IMR-90 (cell line): ENCODE measurements around the gene CERS6. TPM values are rescaled to one million over a fixed set of nuclear protein-coding genes. Genes with fewer than 3 reads are reported as not detected.

Experiments
- ATAC-seq: fragments of 200-7000 bp; cut with Tn5 transposase; 2 replicates; pipeline ENCODE4 v1.9.1; 2020; ENCODE audit warnings: low read depth, mild to moderate bottlenecking, moderate library complexity
- BruUV-seq: library from RNA; stranded (reverse); fragments of 400-500 nt; replicated peaks from 2 replicates; lab custom pipeline; 2021; lab: Mats Ljungman, UMichigan
- CTCF ChIA-PET: fragments of 300-600 bp; formaldehyde crosslinking; extraction: SDS; loops from one replicate; lab custom pipeline; 2021; ENCODE audit warnings: antibody characterized with exemption; lab: Yijun Ruan, JAX
- POLR2A ChIA-PET: fragments of 300-600 bp; sonication (Branson Sonifier 250); formaldehyde crosslinking; loops from one replicate; lab custom pipeline; 2022; ENCODE audit warnings: antibody characterized with exemption; ENCODE audit not compliant: unreplicated experiment; lab: Charles Lee
- DNase-seq: peaks from one replicate; pipeline ENCODE4 v3.0.0; 2013
- H2AFZ ChIP-seq: replicated peaks from 2 replicates; pipeline ENCODE3; 2013; ENCODE audit warnings: low read length, mild to moderate bottlenecking; ENCODE audit not compliant: poor library complexity
- H2AK5ac ChIP-seq: 2 replicates; pipeline ENCODE4 v1.6.1; 2013; ENCODE audit warnings: low read depth, low read length, inconsistent platforms
- H2AK9ac ChIP-seq: replicated peaks from 2 replicates; pipeline ENCODE3; 2013; ENCODE audit warnings: mild to moderate bottlenecking, low read depth, low read length, moderate library complexity; ENCODE audit not compliant: poor library complexity
- H2BK120ac ChIP-seq: 2 replicates; pipeline ENCODE4 v1.6.1; 2013; ENCODE audit warnings: low read depth, low read length, inconsistent platforms
- H2BK15ac ChIP-seq: 3 replicates; pipeline ENCODE4 v1.6.1; 2013; ENCODE audit warnings: low read depth, low read length, inconsistent platforms
- H2BK20ac ChIP-seq: 2 replicates; pipeline ENCODE4 v1.6.1; 2013; ENCODE audit warnings: low read depth, mild to moderate bottlenecking, inconsistent platforms, low read length, moderate library complexity
- H2BK5ac ChIP-seq: 2 replicates; pipeline ENCODE4 v1.6.1; 2013; ENCODE audit warnings: mild to moderate bottlenecking, low read depth, low read length, inconsistent platforms; ENCODE audit not compliant: poor library complexity, severe bottlenecking
- H3K14ac ChIP-seq: replicated peaks from 2 replicates; pipeline ENCODE4 v1.6.1; 2013; ENCODE audit warnings: low read depth, low read length, inconsistent platforms
- H3K18ac ChIP-seq: 2 replicates; pipeline ENCODE4 v1.6.1; 2013; ENCODE audit warnings: low read depth, low read length, control low read depth
- H3K23ac ChIP-seq: 2 replicates; pipeline ENCODE4 v1.6.1; 2013; ENCODE audit warnings: low read depth, low read length, inconsistent platforms
- H3K27ac ChIP-seq: 2 replicates; pipeline ENCODE4 v1.5.1; 2013; ENCODE audit warnings: mild to moderate bottlenecking, control low read depth, low read length; ENCODE audit not compliant: insufficient read depth
- H3K27me3 ChIP-seq: 2 replicates; pipeline ENCODE4 v1.6.1; 2013; ENCODE audit warnings: low read length; ENCODE audit not compliant: control insufficient read depth, insufficient read depth
- H3K36me3 ChIP-seq: 2 replicates; pipeline ENCODE4 v1.6.1; 2013; ENCODE audit warnings: low read length, mixed read lengths; ENCODE audit not compliant: control insufficient read depth, insufficient read depth
- H3K4ac ChIP-seq: 2 replicates; pipeline ENCODE4 v1.6.1; 2013; ENCODE audit warnings: low read depth, low read length, inconsistent platforms
- H3K4me1 ChIP-seq: 2 replicates; pipeline ENCODE4 v1.6.1; 2013; ENCODE audit warnings: low read length, mixed read lengths; ENCODE audit not compliant: control insufficient read depth, insufficient read depth
- H3K4me2 ChIP-seq: 2 replicates; pipeline ENCODE4 v1.6.1; 2013; ENCODE audit warnings: low read depth, mild to moderate bottlenecking, control low read depth, low read length, moderate library complexity
- H3K4me3 ChIP-seq: 2 replicates; pipeline ENCODE4 v1.5.1; 2013; ENCODE audit warnings: low read depth, mild to moderate bottlenecking, control low read depth, low read length, moderate library complexity; ENCODE audit not compliant: insufficient read depth
- H3K56ac ChIP-seq: 2 replicates; pipeline ENCODE4 v1.6.1; 2013; ENCODE audit warnings: low read length, inconsistent platforms; ENCODE audit not compliant: insufficient read depth; ENCODE audit errors: extremely low read depth
- H3K79me1 ChIP-seq, 2 experiments: 2 replicates each; pipeline ENCODE4 v1.6.1; 2013; ENCODE audit warnings: low read length in 2 of 2, inconsistent platforms in 1 of 2, low read depth in 1 of 2
- H3K9ac ChIP-seq: 2 replicates; pipeline ENCODE4 v1.6.1; 2013; ENCODE audit warnings: low read depth, low read length, control low read depth
- H3K9me1 ChIP-seq: 2 replicates; pipeline ENCODE4 v1.6.1; 2013; ENCODE audit warnings: low read length, inconsistent platforms; ENCODE audit not compliant: insufficient read depth
- H3K9me3 ChIP-seq: 2 replicates; pipeline ENCODE4 v1.6.1; 2013; ENCODE audit warnings: low read length; ENCODE audit not compliant: control insufficient read depth, insufficient read depth
- H4K20me1 ChIP-seq: 2 replicates; pipeline ENCODE4 v1.6.1; 2013; ENCODE audit warnings: low read length, inconsistent platforms; ENCODE audit not compliant: insufficient read depth
- H4K5ac ChIP-seq: 2 replicates; pipeline ENCODE4 v1.6.1; 2013; ENCODE audit warnings: mild to moderate bottlenecking, low read depth, low read length, control low read depth
- H4K8ac ChIP-seq, 2 experiments: 2 replicates each; pipeline ENCODE4 v1.6.1; 2013; ENCODE audit warnings: low read depth in 2 of 2, low read length in 2 of 2, control low read depth in 1 of 2, inconsistent platforms in 1 of 2
- H4K91ac ChIP-seq: 2 replicates; pipeline ENCODE4 v1.6.1; 2013; ENCODE audit warnings: low read depth, low read length, inconsistent platforms; ENCODE audit not compliant: insufficient read depth
- CHD1 ChIP-seq: IDR thresholded peaks from 2 replicates; pipeline ENCODE4 v1.6.1; 2012; ENCODE audit warnings: low read depth, low read length, improper control_type of control experiment
- NFE2L2 ChIP-seq: fragments of 150-350 bp; IDR thresholded peaks from 2 replicates; pipeline ENCODE4 v1.6.1; 2016; ENCODE audit warnings: low read depth, mild to moderate bottlenecking, low read length
- RFX5 ChIP-seq: IDR thresholded peaks from 2 replicates; pipeline ENCODE4 v1.8.0; 2012; ENCODE audit warnings: low read depth, mild to moderate bottlenecking, low read length, moderate library complexity
- WGBS, 2 experiments: methylation state at CpG; one replicate each; pipeline versions ENCODE4 v1.1.5 to v1.1.7; 2013; ENCODE audit warnings: missing lambda C conversion rate in 2 of 2; ENCODE audit not compliant: insufficient read length in 1 of 2; ENCODE audit errors: extremely low coverage in 2 of 2; 5-methylcytosine and 5-hydroxymethylcytosine counted together
- dilution Hi-C: fragments of 300-500 bp; cut with HindIII; formaldehyde crosslinking; loops from one replicate; pipeline ENCODE4 v1.14.3; 2018; ENCODE audit warnings: low sequenced_read_pairs; ENCODE audit not compliant: unreplicated experiment
- in situ Hi-C: fragments of 300-500 bp; cut with MboI; formaldehyde crosslinking; loops from 3 replicates; pipeline ENCODE4 v1.14.3; 2019; ENCODE audit warnings: low sequenced_read_pairs, inconsistent platforms, mixed read lengths
- intact Hi-C: fragments of 100-400 bp; cut with micrococcal nuclease; formaldehyde crosslinking; loops from 2 replicates; pipeline ENCODE4 v1.10.0; 2022
- polyA plus RNA-seq, 3 experiments: library from polyadenylated mRNA; depleted of rRNA; stranded (reverse); fragments of >200 nt; gene quantifications; 2 replicates each; pipeline ENCODE4 v1.2.3, GENCODE V29; 2012; ENCODE audit warnings: low replicate concordance in 1 of 3
- total RNA-seq: library from RNA; depleted of rRNA; stranded (reverse); fragments of >200 nt; gene quantifications from 2 replicates; pipeline ENCODE4 v1.2.3, GENCODE V29; 2012

Gene CERS6
- total and polyA plus RNA-seq, 2 of the 4 experiments (the other 2 are of a cell fraction) = 2.1 to 5.7 TPM

GRCh38 chr2:168599738-168600137 lies 143.7 kb downstream of the CERS6 start:
- no CpG with 5 or more reads among the region's 1 CpG for whole genome bisulfite sequencing, 2 experiments
- no peak overlapping the region for H2AFZ ChIP-seq
- H4K20me1 ChIP-seq = no peaks in the 10 kb centered on the region
- dilution Hi-C loops = no loop called here
- H2BK5ac ChIP-seq = no peak overlapping the region
- H3K4ac ChIP-seq = no peak overlapping the region
- H3K9me1 ChIP-seq = no peaks in the 10 kb centered on the region
- H3K36me3 ChIP-seq = no peaks in the 10 kb centered on the region
- H3K27me3 ChIP-seq = no peaks in the 10 kb centered on the region
- H4K91ac ChIP-seq = no peak overlapping the region
- no peak overlapping the region for H3K4me2 ChIP-seq
- H3K79me1 ChIP-seq = no peaks in the 10 kb centered on the region
- no peak overlapping the region for H3K23ac ChIP-seq
- in situ Hi-C loops = no loop called here
- H3K9ac ChIP-seq = no peak overlapping the region
- H2BK20ac ChIP-seq = no peak overlapping the region
- no peak overlapping the region for H3K27ac ChIP-seq
- H3K18ac ChIP-seq = no peak overlapping the region
- no peak overlapping the region for H3K56ac ChIP-seq
- TF ChIP-seq NFE2L2 (no peak), RFX5 (no peak), CHD1 (no peak)
- H3K9me3 ChIP-seq = no peaks in the 10 kb centered on the region
- H3K4me1 ChIP-seq = no peaks in the 10 kb centered on the region
- H3K14ac ChIP-seq = no peak overlapping the region
- no peak overlapping the region for H2AK5ac ChIP-seq
- intact Hi-C loops = no loop called here
- DNase-seq (no peak), ATAC-seq (no peak)
- H2BK15ac ChIP-seq = no peak overlapping the region
- BruUV-seq = no TSS peak
- CTCF ChIA-PET = no interaction called here
- POLR2A ChIA-PET = no interaction called here
- H3K4me3 ChIP-seq = no peak overlapping the region
- no peak overlapping the region for H2BK120ac ChIP-seq
- no peak overlapping the region for H4K5ac ChIP-seq
- no peak overlapping the region for H4K8ac ChIP-seq
- H2AK9ac ChIP-seq = no peak overlapping the region
